ENCODE measurements around the gene CLEC2D. TPM values are rescaled to one million over a fixed set of nuclear protein-coding genes. Genes with fewer than 3 reads are reported as not detected.

The CLEC2D gene
- total RNA-seq: 0.78 and 1.5 TPM in 2 replicates

GRCh38 chr12:9669534-9669933 is at the start of gene CLEC2D:
Gene CLEC2D (plus strand): TSS chr12:9669713. CDS start chr12:9669735, 22 bp downstream.

DNA sequence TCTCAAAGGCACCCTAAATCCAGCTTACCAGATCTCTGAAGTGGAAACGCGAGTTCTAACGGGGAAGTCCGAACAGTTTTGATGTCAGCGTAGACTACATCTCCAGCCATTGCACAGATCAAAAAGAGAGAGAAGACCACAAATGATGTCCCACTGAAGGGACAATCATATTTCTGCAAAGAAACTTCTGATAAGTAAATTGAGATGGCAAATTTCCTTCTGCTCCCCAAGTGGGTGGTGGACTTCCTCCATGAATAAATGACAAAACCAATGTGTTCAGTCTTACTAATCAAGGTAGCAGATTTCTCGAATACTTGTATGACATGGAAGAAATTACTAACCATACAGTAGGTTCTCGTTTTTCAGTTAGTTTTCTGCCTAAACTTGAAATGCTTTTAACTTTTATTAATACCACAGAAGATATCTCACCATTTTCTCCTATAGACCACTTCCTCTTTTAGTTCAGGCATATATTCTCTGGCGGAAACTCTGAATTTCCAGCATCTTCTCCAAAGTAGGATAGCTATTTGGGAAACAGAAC is 63.5 kb downstream of the CLEC2D start, which contains the start of gene CLECL1:
Gene CLECL1 (minus strand): TSS at position 177 of the 541 bp plus-strand sequence.

Other genes with a start within 250 kb of the CLEC2D start
- gene KLRB1, start 61.8 kb upstream of the CLEC2D start, total RNA-seq: not detected in 2 replicates
- gene CLECL1, start 63.4 kb downstream of the CLEC2D start, total RNA-seq: not detected in 2 replicates
- not detected in 2 replicates for gene CD69, start 91.2 kb downstream of the CLEC2D start, total RNA-seq
- not detected in 2 replicates for gene KLRF1, start 157.8 kb downstream of the CLEC2D start, total RNA-seq
- gene CLEC2B, start 199.6 kb downstream of the CLEC2D start, total RNA-seq: 0.23 and 0.63 TPM in 2 replicates
- not detected in 2 replicates for gene KLRF2, start 211.8 kb downstream of the CLEC2D start, total RNA-seq